SK-N-SH (cell line): Measurements from ENCODE around the gene NME3. TPM values are rescaled to one million over a fixed set of nuclear protein-coding genes. Genes with fewer than 3 reads are reported as not detected.

Source experiments
- CTCF ChIA-PET: fragments of 300-600, 350-600 bp; formaldehyde crosslinking; extraction: SDS; loops from one replicate; lab custom pipeline; 2021; lab: Yijun Ruan, JAX
- POLR2A ChIA-PET: fragments of 350-600 bp; sonication (Branson Sonifier 250); formaldehyde crosslinking; extraction: SDS; loops from one replicate; lab custom pipeline; 2020; ENCODE audit warnings: antibody characterized with exemption, inconsistent platforms; lab: Yijun Ruan, JAX
- DNase-seq: peaks from one replicate; pipeline ENCODE4 v3.0.0; 2012
- H2AFZ ChIP-seq: fragments of 200-600 bp; sonication (generic); 2 replicates; pipeline ENCODE4 v1.8.1; 2016; ENCODE audit warnings: antibody characterized with exemption, mild to moderate bottlenecking, low read depth
- H3F3A ChIP-seq: fragments of 200-600 bp; sonication (generic); replicated peaks from 2 replicates; pipeline ENCODE3; 2016; ENCODE audit warnings: antibody characterized with exemption, mild to moderate bottlenecking; ENCODE audit not compliant: insufficient read depth
- H3K27ac ChIP-seq, 2 experiments: fragments of 200-500 bp in 1 of 2; fragments of 200-600 bp in 1 of 2; sonication (Bioruptor generic) in 1 of 2; sonication (generic), shearing (Covaris generic) in 1 of 2; 2 replicates each; pipeline versions ENCODE4 v1.5.1 to v1.6.1; 2014 to 2016; ENCODE audit warnings: low read depth in 2 of 2, inconsistent platforms in 1 of 2, low read length in 1 of 2, mild to moderate bottlenecking in 1 of 2, mixed read lengths in 1 of 2
- H3K27me3 ChIP-seq: fragments of 200-600 bp; sonication (generic), shearing (Covaris generic); 2 replicates; pipeline ENCODE4 v1.6.1; 2016; ENCODE audit warnings: mixed run types; ENCODE audit not compliant: insufficient read depth
- H3K36me3 ChIP-seq, 2 experiments: fragments of 200-500 bp in 1 of 2; fragments of 200-600 bp in 1 of 2; sonication (Bioruptor generic) in 1 of 2; sonication (generic) in 1 of 2; replicated peaks in 1 of 2; 2 replicates each; pipeline versions ENCODE3 to v1.5.1; 2014 to 2016; ENCODE audit warnings: low read length in 1 of 2, mild to moderate bottlenecking in 1 of 2; ENCODE audit not compliant: insufficient read depth in 2 of 2, control insufficient read depth in 1 of 2
- H3K4me1 ChIP-seq, 2 experiments: fragments of 200-500 bp in 1 of 2; fragments of 200-600 bp in 1 of 2; sonication (Bioruptor generic) in 1 of 2; sonication (generic), shearing (Covaris generic) in 1 of 2; 2 replicates each; pipeline versions ENCODE4 v1.5.1 to v1.6.1; 2014 to 2016; ENCODE audit warnings: low read depth in 1 of 2, low read length in 1 of 2, mixed run types in 1 of 2; ENCODE audit not compliant: insufficient read depth in 2 of 2, control insufficient read depth in 1 of 2
- H3K4me2 ChIP-seq: fragments of 200-600 bp; sonication (generic), shearing (Covaris generic); 2 replicates; pipeline ENCODE4 v1.6.1; 2017; ENCODE audit warnings: mixed run types
- H3K4me3 ChIP-seq, 2 experiments: fragments of 200-500 bp in 1 of 2; fragments of 200-600 bp in 1 of 2; sonication (Bioruptor generic) in 1 of 2; sonication (generic), shearing (Covaris generic) in 1 of 2; 2 replicates each; pipeline versions ENCODE4 v1.5.1 to v1.8.1; 2014 to 2016; ENCODE audit warnings: low read depth in 2 of 2, inconsistent platforms in 1 of 2, low read length in 1 of 2, mild to moderate bottlenecking in 1 of 2, mixed read lengths in 1 of 2, moderate library complexity in 1 of 2
- H3K79me2 ChIP-seq: fragments of 200-600 bp; sonication (generic); 2 replicates; pipeline ENCODE4 v1.8.1; 2017; ENCODE audit warnings: mild to moderate bottlenecking; ENCODE audit not compliant: insufficient read depth
- H3K9ac ChIP-seq: fragments of 200-600 bp; sonication (generic); 2 replicates; pipeline ENCODE4 v1.6.1; 2017; ENCODE audit warnings: mixed run types
- H3K9me2 ChIP-seq: fragments of 200-600 bp; sonication (generic); 2 replicates; pipeline ENCODE4 v1.6.1; 2017; ENCODE audit warnings: mixed run types
- H3K9me3 ChIP-seq: fragments of 200-600 bp; sonication (generic); 2 replicates; pipeline ENCODE4 v1.6.1; 2017; ENCODE audit warnings: mixed run types, mild to moderate bottlenecking, moderate library complexity
- H4K20me1 ChIP-seq: fragments of 200-600 bp; sonication (generic); 2 replicates; pipeline ENCODE4 v1.6.1; 2017; ENCODE audit warnings: mild to moderate bottlenecking, mixed run types; ENCODE audit not compliant: insufficient read depth
- EP300 ChIP-seq, 2 experiments: IDR thresholded peaks; 2 replicates each; pipeline versions ENCODE4 v1.4.0 to v1.6.1; 2012; ENCODE audit warnings: borderline replicate concordance in 1 of 2, low read depth in 1 of 2, low read length in 1 of 2
- EZH2phosphoT487 ChIP-seq: fragments of 200-600 bp; sonication (generic); IDR thresholded peaks from 2 replicates; pipeline ENCODE4 v1.6.1; 2017; ENCODE audit warnings: low read depth, mixed run types, mild to moderate bottlenecking, antibody characterized with exemption, moderate library complexity, borderline replicate concordance
- GABPA ChIP-seq: IDR thresholded peaks from 2 replicates; pipeline ENCODE4 v1.4.0; 2012; ENCODE audit warnings: low read depth, mild to moderate bottlenecking
- GATA2 ChIP-seq: sonication (generic); formaldehyde crosslinking; IDR thresholded peaks from 2 replicates; pipeline ENCODE4 v1.5.0; 2020; ENCODE audit warnings: mild to moderate bottlenecking, missing genetic modification reagents
- POLR2AphosphoS5 ChIP-seq: IDR thresholded peaks from 2 replicates; pipeline ENCODE4 v1.6.1; 2012; ENCODE audit warnings: low read depth, low read length
- RAD21 ChIP-seq: IDR thresholded peaks from 2 replicates; pipeline ENCODE4 v1.6.1; 2012; ENCODE audit warnings: mild to moderate bottlenecking, low read length
- RFX5 ChIP-seq: IDR thresholded peaks from 2 replicates; pipeline ENCODE4 v1.6.1; 2012; ENCODE audit warnings: mild to moderate bottlenecking, improper control_type of control experiment, low read length
- SIN3A ChIP-seq: IDR thresholded peaks from 2 replicates; pipeline ENCODE4 v1.6.1; 2012; ENCODE audit warnings: low read depth, mild to moderate bottlenecking, low read length, moderate library complexity, borderline replicate concordance
- TAF1 ChIP-seq: IDR thresholded peaks from 2 replicates; pipeline ENCODE4 v1.6.1; 2012; ENCODE audit warnings: low read depth, mild to moderate bottlenecking, low read length, moderate library complexity, borderline replicate concordance
- YY1 ChIP-seq: IDR thresholded peaks from 2 replicates; pipeline ENCODE4 v1.4.0; 2012; ENCODE audit warnings: low read depth, mild to moderate bottlenecking
- WGBS: methylation state at CpG from one replicate; pipeline ENCODE4 v1.1.6; 2017; ENCODE audit warnings: low lambda C conversion rate; 5-methylcytosine and 5-hydroxymethylcytosine counted together
- polyA plus RNA-seq, 3 experiments: library from polyadenylated mRNA; depleted of rRNA; stranded (reverse); fragments of >200 nt; gene quantifications; 2 replicates each; pipeline ENCODE4 v1.2.3, GENCODE V29; 2012
- TF ChIP-seq, protein P1 (sequence below): IDR thresholded peaks from 2 replicates; pipeline ENCODE4 v1.4.0; 2012; ENCODE audit warnings: low read depth, borderline replicate concordance
- TF ChIP-seq, protein P2 (sequence below): fragments of 150-350 bp; IDR thresholded peaks from 2 replicates; pipeline ENCODE4 v1.6.1; 2016; ENCODE audit warnings: mild to moderate bottlenecking, low read depth, low read length
- TF ChIP-seq, protein P3 (sequence below): IDR thresholded peaks from 2 replicates; pipeline ENCODE4 v1.6.1; 2012; ENCODE audit warnings: mild to moderate bottlenecking, low read depth, low read length, moderate library complexity
- TF ChIP-seq, protein P4 (sequence below): IDR thresholded peaks from 2 replicates; pipeline ENCODE4; 2012

NME3 gene
- polyA plus RNA-seq, 1 of the 3 experiments (the other 2 are of a cell fraction) = 77.2 TPM

DNA sequence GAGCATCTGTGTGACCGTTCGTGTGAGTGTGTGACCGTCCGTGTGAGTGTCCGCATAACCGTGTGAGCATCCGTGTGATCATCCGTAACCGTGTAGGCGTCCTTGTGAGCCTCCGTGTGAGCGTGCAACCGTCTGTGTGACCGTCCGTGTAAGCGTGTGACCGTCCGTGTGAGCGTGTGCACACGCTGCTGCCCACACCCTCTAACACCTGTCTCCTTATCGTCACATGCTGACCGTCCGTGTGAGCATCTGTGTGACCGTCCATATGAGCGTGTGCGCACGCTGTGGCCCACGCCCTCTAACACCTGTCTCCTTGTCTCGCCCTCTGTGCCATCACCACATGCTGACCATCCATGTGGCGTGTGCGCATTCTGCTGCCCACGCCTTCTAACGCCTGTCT lies 31.1 kb downstream of the NME3 start:
- peaks cover 0 to 30% of the 10 kb centered on the region in 2 experiments for H3K36me3 ChIP-seq
- TF ChIP-seq TAF1 = no peak
- TF ChIP-seq GABPA = no peak
- TF ChIP-seq, protein P1, sequence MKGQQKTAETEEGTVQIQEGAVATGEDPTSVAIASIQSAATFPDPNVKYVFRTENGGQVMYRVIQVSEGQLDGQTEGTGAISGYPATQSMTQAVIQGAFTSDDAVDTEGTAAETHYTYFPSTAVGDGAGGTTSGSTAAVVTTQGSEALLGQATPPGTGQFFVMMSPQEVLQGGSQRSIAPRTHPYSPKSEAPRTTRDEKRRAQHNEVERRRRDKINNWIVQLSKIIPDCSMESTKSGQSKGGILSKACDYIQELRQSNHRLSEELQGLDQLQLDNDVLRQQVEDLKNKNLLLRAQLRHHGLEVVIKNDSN = no peak
- no peak for TF ChIP-seq POLR2AphosphoS5
- TF ChIP-seq, protein P2, sequence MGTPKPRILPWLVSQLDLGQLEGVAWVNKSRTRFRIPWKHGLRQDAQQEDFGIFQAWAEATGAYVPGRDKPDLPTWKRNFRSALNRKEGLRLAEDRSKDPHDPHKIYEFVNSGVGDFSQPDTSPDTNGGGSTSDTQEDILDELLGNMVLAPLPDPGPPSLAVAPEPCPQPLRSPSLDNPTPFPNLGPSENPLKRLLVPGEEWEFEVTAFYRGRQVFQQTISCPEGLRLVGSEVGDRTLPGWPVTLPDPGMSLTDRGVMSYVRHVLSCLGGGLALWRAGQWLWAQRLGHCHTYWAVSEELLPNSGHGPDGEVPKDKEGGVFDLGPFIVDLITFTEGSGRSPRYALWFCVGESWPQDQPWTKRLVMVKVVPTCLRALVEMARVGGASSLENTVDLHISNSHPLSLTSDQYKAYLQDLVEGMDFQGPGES = no peak
- no peak for TF ChIP-seq EP300 (IDR thresholded peaks at IDR 0.05; ENCODE audit: borderline replicate concordance in 1 of 2, low read depth in 1 of 2, low read length in 1 of 2)
- TF ChIP-seq, protein P3, sequence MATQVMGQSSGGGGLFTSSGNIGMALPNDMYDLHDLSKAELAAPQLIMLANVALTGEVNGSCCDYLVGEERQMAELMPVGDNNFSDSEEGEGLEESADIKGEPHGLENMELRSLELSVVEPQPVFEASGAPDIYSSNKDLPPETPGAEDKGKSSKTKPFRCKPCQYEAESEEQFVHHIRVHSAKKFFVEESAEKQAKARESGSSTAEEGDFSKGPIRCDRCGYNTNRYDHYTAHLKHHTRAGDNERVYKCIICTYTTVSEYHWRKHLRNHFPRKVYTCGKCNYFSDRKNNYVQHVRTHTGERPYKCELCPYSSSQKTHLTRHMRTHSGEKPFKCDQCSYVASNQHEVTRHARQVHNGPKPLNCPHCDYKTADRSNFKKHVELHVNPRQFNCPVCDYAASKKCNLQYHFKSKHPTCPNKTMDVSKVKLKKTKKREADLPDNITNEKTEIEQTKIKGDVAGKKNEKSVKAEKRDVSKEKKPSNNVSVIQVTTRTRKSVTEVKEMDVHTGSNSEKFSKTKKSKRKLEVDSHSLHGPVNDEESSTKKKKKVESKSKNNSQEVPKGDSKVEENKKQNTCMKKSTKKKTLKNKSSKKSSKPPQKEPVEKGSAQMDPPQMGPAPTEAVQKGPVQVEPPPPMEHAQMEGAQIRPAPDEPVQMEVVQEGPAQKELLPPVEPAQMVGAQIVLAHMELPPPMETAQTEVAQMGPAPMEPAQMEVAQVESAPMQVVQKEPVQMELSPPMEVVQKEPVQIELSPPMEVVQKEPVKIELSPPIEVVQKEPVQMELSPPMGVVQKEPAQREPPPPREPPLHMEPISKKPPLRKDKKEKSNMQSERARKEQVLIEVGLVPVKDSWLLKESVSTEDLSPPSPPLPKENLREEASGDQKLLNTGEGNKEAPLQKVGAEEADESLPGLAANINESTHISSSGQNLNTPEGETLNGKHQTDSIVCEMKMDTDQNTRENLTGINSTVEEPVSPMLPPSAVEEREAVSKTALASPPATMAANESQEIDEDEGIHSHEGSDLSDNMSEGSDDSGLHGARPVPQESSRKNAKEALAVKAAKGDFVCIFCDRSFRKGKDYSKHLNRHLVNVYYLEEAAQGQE = no peak
- no peak for TF ChIP-seq EZH2phosphoT487
- TF ChIP-seq RFX5 = no peak
- TF ChIP-seq SIN3A = no peak
- no peak for TF ChIP-seq YY1
- TF ChIP-seq, protein P4, sequence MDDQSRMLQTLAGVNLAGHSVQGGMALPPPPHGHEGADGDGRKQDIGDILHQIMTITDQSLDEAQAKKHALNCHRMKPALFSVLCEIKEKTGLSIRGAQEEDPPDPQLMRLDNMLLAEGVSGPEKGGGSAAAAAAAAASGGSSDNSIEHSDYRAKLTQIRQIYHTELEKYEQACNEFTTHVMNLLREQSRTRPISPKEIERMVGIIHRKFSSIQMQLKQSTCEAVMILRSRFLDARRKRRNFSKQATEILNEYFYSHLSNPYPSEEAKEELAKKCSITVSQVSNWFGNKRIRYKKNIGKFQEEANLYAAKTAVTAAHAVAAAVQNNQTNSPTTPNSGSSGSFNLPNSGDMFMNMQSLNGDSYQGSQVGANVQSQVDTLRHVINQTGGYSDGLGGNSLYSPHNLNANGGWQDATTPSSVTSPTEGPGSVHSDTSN = no peak
- no peak for TF ChIP-seq RAD21
- TF ChIP-seq GATA2 (CRISPR knock-in tag) = no peak
- H3K27ac ChIP-seq = no peak overlapping the region
- H3K9ac ChIP-seq = no peak overlapping the region
- H3K4me1 ChIP-seq = no peaks in the 10 kb centered on the region
- no peak overlapping the region for H2AFZ ChIP-seq
- POLR2A ChIA-PET = no interaction called here
- no peaks in the 10 kb centered on the region for H4K20me1 ChIP-seq
- DNase-seq = no peak
- H3K4me3 ChIP-seq = no peak overlapping the region
- CTCF ChIA-PET = no interaction called here
- H3K4me2 ChIP-seq = no peak overlapping the region
- no peaks in the 10 kb centered on the region for H3K27me3 ChIP-seq
- no peaks in the 10 kb centered on the region for H3K9me2 ChIP-seq
- H3F3A ChIP-seq = peaks cover 40% of the 10 kb centered on the region
- H3K9me3 ChIP-seq = no peaks in the 10 kb centered on the region
- 0 out of 2 replicates have a peak, but pooled peaks cover 4% of the 10 kb centered on the region for H3K79me2 ChIP-seq
- 96% methylated on average over 33 of the region's 33 CpGs for WGBS
